ENCODE data around the gene TNFSF10.
"Not testable (repeated sequence)": the region's sequence is repeated elsewhere in the genome, so short reads cannot be mapped to it uniquely, and the experiment has no call there.

Gene TNFSF10

GRCh38 chr3:172516318-172517214 lies 6.7 kb downstream of the TNFSF10 start:
- DNase-seq = no peak

GRCh38 chr3:172515130-172515918 lies 7.9 kb downstream of the TNFSF10 start:
- DNase-seq = no peak

- DNase-seq = no peak
Measured at GRCh38 chr3:172514678-172515077, 8.6 kb downstream of the TNFSF10 start.

GRCh38 chr3:172513488-172513887 lies 9.7 kb downstream of the TNFSF10 start:
- DNase-seq = no peak

- no peak for DNase-seq
Measured at GRCh38 chr3:172511783-172512762, 11.2 kb downstream of the TNFSF10 start.

- DNase-seq = no peak
Measured at GRCh38 chr3:172506094-172506493, 17.1 kb downstream of the TNFSF10 start.

GRCh38 chr3:172501540-172501939 lies 21.7 kb downstream of the TNFSF10 start:
- no peak for DNase-seq

GRCh38 chr3:172490198-172490669 lies 33.0 kb downstream of the TNFSF10 start:
- not testable (repeated sequence) for DNase-seq

- DNase-seq = no peak
Measured at GRCh38 chr3:172478116-172478515, 45.1 kb downstream of the TNFSF10 start.

GRCh38 chr3:172476347-172476746 lies 46.9 kb downstream of the TNFSF10 start:
- no peak for DNase-seq

GRCh38 chr3:172475703-172476102 lies 47.5 kb downstream of the TNFSF10 start:
- DNase-seq = no peak

- no peak for DNase-seq
Measured at GRCh38 chr3:172471903-172472302, 51.3 kb downstream of the TNFSF10 start.

- DNase-seq = no peak
Measured at GRCh38 chr3:172470588-172470987, 52.6 kb downstream of the TNFSF10 start.

- DNase-seq = peak; percentile 28
Measured at GRCh38 chr3:172467170-172467824, 55.9 kb downstream of the TNFSF10 start.

GRCh38 chr3:172466553-172467130 lies 56.6 kb downstream of the TNFSF10 start:
- no peak for DNase-seq

- no peak for DNase-seq
Measured at GRCh38 chr3:172465281-172465680, 57.9 kb downstream of the TNFSF10 start.

GRCh38 chr3:172464306-172464705 lies 58.9 kb downstream of the TNFSF10 start:
- no peak for DNase-seq

GRCh38 chr3:172461530-172462138 lies 61.6 kb downstream of the TNFSF10 start:
- no peak for DNase-seq

GRCh38 chr3:172456404-172456803 lies 66.8 kb downstream of the TNFSF10 start:
- DNase-seq = no peak
